Endodermal cell (in vitro differentiated cells): ENCODE results near the gene CLIP3. TPM values are rescaled to one million over a fixed set of nuclear protein-coding genes. Genes with fewer than 3 reads are reported as not detected.

Source experiments
- DNase-seq: peaks from one replicate; pipeline ENCODE4 v3.0.0-alpha.2; 2017
- H3K27ac ChIP-seq: 2 replicates; pipeline ENCODE4 v1.5.1; 2013; ENCODE audit warnings: mild to moderate bottlenecking, low read depth, low read length, moderate library complexity
- H3K27me3 ChIP-seq: 2 replicates; pipeline ENCODE4 v1.6.1; 2013; ENCODE audit warnings: mild to moderate bottlenecking, low read length, moderate library complexity; ENCODE audit not compliant: insufficient read depth, control insufficient read depth, poor library complexity, severe bottlenecking
- H3K36me3 ChIP-seq: 2 replicates; pipeline ENCODE4 v1.7.0; 2013; ENCODE audit warnings: mild to moderate bottlenecking, low read length, moderate library complexity; ENCODE audit not compliant: control insufficient read depth, insufficient read depth
- H3K4me1 ChIP-seq: one replicate; pipeline ENCODE4 v1.7.0; 2013; ENCODE audit warnings: low read length; ENCODE audit not compliant: control insufficient read depth, insufficient read depth
- H3K4me3 ChIP-seq: 2 replicates; pipeline ENCODE4 v1.5.1; 2013; ENCODE audit warnings: mild to moderate bottlenecking, low read length, moderate library complexity
- H3K9ac ChIP-seq: 2 replicates; pipeline ENCODE4 v1.6.1; 2013; ENCODE audit warnings: mild to moderate bottlenecking, low read length, moderate library complexity; ENCODE audit not compliant: poor library complexity, severe bottlenecking; ENCODE audit errors: extremely low read depth
- H3K9me3 ChIP-seq: 2 replicates; pipeline ENCODE4 v1.6.1; 2013; ENCODE audit warnings: mild to moderate bottlenecking, low read length, moderate library complexity; ENCODE audit not compliant: control insufficient read depth
- H3K27ac Mint-ChIP-seq: 2 replicates; pipeline ENCODE4 v1.8.0; 2020; ENCODE audit warnings: mixed read lengths
- H3K27me3 Mint-ChIP-seq: 2 replicates; pipeline ENCODE4 v1.8.0; 2021; ENCODE audit warnings: mild to moderate bottlenecking, mixed read lengths; ENCODE audit not compliant: insufficient read depth
- H3K36me3 Mint-ChIP-seq: 2 replicates; pipeline ENCODE4 v1.8.0; 2020; ENCODE audit warnings: low read depth, mixed read lengths
- H3K4me1 Mint-ChIP-seq: 2 replicates; pipeline ENCODE4 v1.8.0; 2020; ENCODE audit warnings: mixed read lengths
- H3K4me3 Mint-ChIP-seq: 2 replicates; pipeline ENCODE4 v1.8.0; 2020; ENCODE audit warnings: mild to moderate bottlenecking, moderate library complexity, mixed read lengths
- H3K9me3 Mint-ChIP-seq: 2 replicates; pipeline ENCODE4 v1.8.0; 2020; ENCODE audit warnings: mild to moderate bottlenecking, mixed read lengths
- WGBS, 2 experiments: methylation state at CpG; one replicate each; pipeline versions ENCODE4 v1.1.5 to v1.1.7; 2013; ENCODE audit warnings: missing lambda C conversion rate in 2 of 2, mixed read lengths in 1 of 2; ENCODE audit not compliant: insufficient coverage in 1 of 2, insufficient read length in 1 of 2; 5-methylcytosine and 5-hydroxymethylcytosine counted together
- total RNA-seq, 2 donors: library from RNA; stranded (reverse); fragmentation: NEBNext Ultra II Directional in 1 of 2; extraction: Animal tissue kit (Norgen Biotek cat#: 25700) in 1 of 2; gene quantifications; 2 replicates in 1 of 2; 3 replicates in 1 of 2; pipeline ENCODE4 v1.2.1, GENCODE V29; 2021
- TF ChIP-seq, protein P1 (sequence below): fragments of 200-600 bp; sonication (generic); conservative IDR thresholded peaks from 2 replicates; pipeline ENCODE4 v1.5.0; 2021; ENCODE audit warnings: antibody characterized with exemption, mild to moderate bottlenecking

The CLIP3 gene
- total RNA-seq, 2 donors from 2014 or later: 12.6 to 19.7 TPM

DNA sequence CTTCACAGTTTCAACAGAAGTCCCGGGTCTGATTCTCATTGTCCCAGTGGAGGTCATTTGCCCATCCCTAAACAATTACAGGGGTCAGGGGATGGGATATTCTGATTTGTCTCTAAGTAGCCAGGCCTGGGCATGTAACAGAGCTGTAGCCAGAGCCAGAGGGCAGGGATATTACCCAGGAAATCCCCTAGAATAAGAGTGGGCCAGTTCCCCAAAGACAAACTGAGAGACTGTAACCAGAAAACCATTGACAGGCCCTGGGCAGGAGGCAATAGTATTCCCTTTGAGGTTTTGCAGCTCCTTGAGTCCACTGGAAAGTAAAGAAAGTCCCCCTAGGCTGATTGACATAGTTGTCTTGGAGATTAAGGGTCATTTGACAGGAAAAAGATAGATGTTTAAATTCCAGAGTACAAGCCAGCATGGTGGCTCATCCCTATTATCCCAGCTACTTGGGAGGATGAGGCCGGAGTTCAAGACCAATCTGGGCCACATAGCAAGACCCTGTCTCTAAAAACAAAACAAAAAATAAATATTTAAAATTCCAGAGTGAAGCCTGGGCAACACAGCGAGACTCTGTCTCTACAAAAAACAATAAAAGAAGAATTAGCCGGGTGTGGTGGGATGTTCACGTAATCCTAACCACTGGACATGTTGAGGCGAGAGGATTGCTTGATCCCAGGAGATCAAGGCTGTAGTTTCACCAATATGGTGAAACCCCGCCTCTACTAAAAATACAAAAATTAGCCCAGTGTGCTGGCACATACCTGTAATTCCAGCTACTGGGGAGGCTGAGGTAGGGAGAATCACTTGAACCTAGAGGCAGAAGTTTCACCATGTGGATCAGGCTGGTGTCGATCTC is 39.5 kb downstream of the CLIP3 start:
- Mint-ChIP-seq H3K4me3 (no peak overlapping the region), H3K27ac (no peak overlapping the region), H3K9me3 (no peaks in the 10 kb centered on the region), H3K4me1 (peaks cover 9% of the 10 kb centered on the region), H3K27me3 (peaks cover 28% of the 10 kb centered on the region), H3K36me3 (peaks cover 9% of the 10 kb centered on the region)
- WGBS, 2 experiments: 84 to 93% methylated on average over 3 to 8 of the region's 8 CpGs
- Histone ChIP-seq H3K36me3 (no peaks in the 10 kb centered on the region), H3K4me3 (no peak overlapping the region), H3K27me3 (no peaks in the 10 kb centered on the region), H3K4me1 (peaks cover 7% of the 10 kb centered on the region), H3K9ac (no peak overlapping the region), H3K27ac (no peak overlapping the region), H3K9me3 (no peaks in the 10 kb centered on the region)
- DNase-seq: no peak
- TF ChIP-seq, protein P1, sequence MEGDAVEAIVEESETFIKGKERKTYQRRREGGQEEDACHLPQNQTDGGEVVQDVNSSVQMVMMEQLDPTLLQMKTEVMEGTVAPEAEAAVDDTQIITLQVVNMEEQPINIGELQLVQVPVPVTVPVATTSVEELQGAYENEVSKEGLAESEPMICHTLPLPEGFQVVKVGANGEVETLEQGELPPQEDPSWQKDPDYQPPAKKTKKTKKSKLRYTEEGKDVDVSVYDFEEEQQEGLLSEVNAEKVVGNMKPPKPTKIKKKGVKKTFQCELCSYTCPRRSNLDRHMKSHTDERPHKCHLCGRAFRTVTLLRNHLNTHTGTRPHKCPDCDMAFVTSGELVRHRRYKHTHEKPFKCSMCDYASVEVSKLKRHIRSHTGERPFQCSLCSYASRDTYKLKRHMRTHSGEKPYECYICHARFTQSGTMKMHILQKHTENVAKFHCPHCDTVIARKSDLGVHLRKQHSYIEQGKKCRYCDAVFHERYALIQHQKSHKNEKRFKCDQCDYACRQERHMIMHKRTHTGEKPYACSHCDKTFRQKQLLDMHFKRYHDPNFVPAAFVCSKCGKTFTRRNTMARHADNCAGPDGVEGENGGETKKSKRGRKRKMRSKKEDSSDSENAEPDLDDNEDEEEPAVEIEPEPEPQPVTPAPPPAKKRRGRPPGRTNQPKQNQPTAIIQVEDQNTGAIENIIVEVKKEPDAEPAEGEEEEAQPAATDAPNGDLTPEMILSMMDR: no peak

DNA sequence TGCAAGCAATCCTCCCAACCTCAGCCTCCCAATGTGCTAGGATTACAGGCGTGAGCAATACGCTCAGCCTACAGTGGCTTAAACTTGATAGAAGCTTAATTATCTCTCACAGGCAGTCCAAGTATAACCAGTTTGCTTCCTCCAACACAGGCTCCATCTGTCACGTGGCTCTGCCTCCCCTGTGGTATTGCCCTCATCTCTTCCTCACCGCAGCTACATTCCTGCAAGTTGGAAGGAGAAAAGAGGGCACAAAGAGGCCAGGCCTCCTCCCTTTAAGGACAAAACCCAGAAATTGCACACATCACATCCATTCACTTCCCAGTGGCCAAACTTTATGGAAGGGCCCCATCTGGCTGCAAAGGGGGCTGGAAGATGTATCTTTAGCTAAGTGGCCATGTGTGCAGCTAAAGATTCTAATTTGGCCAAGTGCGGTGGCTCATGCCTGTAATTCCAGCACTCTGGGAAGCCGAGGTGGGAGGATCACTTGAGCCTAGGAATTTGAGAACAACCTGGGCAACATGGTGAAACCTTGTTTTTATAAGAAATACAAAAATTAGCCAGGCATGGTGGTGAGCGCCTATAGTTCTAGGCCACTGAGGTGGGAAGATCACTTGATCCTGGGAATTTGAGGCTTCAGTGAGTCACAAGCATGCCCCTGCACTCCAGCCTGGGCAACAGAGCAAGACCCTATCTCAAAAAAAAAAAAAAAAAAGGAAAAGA is 40.8 kb downstream of the CLIP3 start:
- Histone ChIP-seq H3K4me1 (peaks cover 7% of the 10 kb centered on the region), H3K27me3 (peaks cover under 1% of the 10 kb centered on the region), H3K9me3 (no peaks in the 10 kb centered on the region), H3K9ac (no peak overlapping the region), H3K27ac (no peak overlapping the region), H3K36me3 (no peaks in the 10 kb centered on the region), H3K4me3 (no peak overlapping the region)
- Mint-ChIP-seq H3K4me1 (peaks cover 10% of the 10 kb centered on the region), H3K4me3 (no peak overlapping the region), H3K27me3 (peaks cover 32% of the 10 kb centered on the region), H3K27ac (no peak overlapping the region), H3K9me3 (no peaks in the 10 kb centered on the region), H3K36me3 (peaks cover 3% of the 10 kb centered on the region)
- no peak for DNase-seq
- WGBS, 2 experiments: 87 to 90% methylated on average over 6 to 7 of the region's 7 CpGs
- TF ChIP-seq, protein P1: no peak

DNA sequence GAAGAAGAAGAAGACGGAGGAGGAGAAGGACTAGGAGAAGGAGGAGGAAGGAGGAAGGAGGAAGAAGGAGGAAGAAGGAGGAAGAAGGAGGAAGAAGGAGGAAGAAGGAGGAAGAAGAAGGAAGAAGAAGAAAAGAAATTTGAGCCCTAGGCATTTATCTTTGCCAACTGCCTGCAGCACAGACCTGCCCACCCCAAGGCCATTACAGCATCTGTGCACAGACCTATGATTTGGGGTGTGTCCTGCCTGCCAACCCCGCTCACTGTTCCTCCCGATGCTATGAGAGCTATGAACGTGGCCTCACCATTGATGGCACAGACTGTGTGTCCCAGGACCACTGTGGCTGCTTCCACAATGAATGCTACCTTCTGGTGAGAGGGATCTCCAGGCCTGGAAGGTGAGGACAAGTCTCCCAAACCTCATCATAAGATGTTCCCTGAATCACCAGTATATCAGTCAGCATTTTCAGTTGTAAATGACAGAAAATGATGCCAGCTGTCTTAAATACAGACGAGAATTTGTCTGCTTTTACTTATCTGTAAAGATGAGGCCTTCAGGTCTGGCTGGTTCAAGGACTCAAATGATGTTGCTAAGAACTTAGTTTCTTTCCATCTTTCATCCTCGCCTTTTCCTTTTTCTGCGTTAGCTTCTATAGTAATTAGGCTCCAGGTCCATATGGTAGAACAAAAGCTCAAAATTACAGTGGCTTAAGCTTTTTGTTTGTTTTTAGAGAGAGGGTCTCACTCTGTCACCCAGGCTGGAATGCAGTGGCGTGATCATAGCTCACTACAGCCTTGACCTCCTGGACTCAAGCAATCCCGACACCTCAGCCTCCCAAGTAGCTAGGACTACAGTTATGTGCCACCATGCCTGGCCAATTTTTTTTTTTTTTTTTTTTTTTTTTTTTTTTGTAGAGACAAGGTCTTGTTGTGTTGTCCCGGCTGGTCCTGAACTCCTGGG is 41.6 kb downstream of the CLIP3 start:
- Histone ChIP-seq H3K4me3 (no peak overlapping the region), H3K9ac (no peak overlapping the region), H3K36me3 (no peaks in the 10 kb centered on the region), H3K4me1 (peaks cover 4% of the 10 kb centered on the region), H3K9me3 (no peaks in the 10 kb centered on the region), H3K27me3 (peaks cover 9% of the 10 kb centered on the region), H3K27ac (no peak overlapping the region)
- H3K4me3 Mint-ChIP-seq: no peak overlapping the region
- peaks cover 7% of the 10 kb centered on the region for H3K4me1 Mint-ChIP-seq
- H3K9me3 Mint-ChIP-seq: no peaks in the 10 kb centered on the region
- peaks cover 41% of the 10 kb centered on the region for H3K27me3 Mint-ChIP-seq
- WGBS, 2 experiments: 87 to 90% methylated on average over 7 to 10 of the region's 10 CpGs
- TF ChIP-seq, protein P1: no peak
- no peak for DNase-seq
- no peak overlapping the region for H3K27ac Mint-ChIP-seq
- no peaks in the 10 kb centered on the region for H3K36me3 Mint-ChIP-seq
